Measurements from ENCODE around the gene ME3.
"Not testable (repeated sequence)": the region's sequence is repeated elsewhere in the genome, so short reads cannot be mapped to it uniquely, and the experiment has no call there.

Gene ME3

GRCh38 chr11:86551288-86552092, 120.9 kb downstream of the ME3 start:
- DNase-seq: no peak

GRCh38 chr11:86550757-86551156, 121.7 kb downstream of the ME3 start:
- DNase-seq: no peak

GRCh38 chr11:86548271-86548917, 124.0 kb downstream of the ME3 start:
- no peak for DNase-seq

GRCh38 chr11:86547727-86548126, 124.7 kb downstream of the ME3 start:
- DNase-seq: no peak

GRCh38 chr11:86541299-86541698, 131.1 kb downstream of the ME3 start:
- DNase-seq: not testable (repeated sequence)

- DNase-seq: no peak
These were observed 134.2 kb downstream of the ME3 start for GRCh38 chr11:86538223-86538548.

- no peak for DNase-seq
These were observed 134.7 kb downstream of the ME3 start for GRCh38 chr11:86537541-86538222.

- no peak for DNase-seq
These were observed 136.6 kb downstream of the ME3 start for GRCh38 chr11:86535773-86536172.

GRCh38 chr11:86524620-86525352, 147.6 kb downstream of the ME3 start:
- DNase-seq: no peak

- no peak for DNase-seq
These were observed 148.4 kb downstream of the ME3 start for GRCh38 chr11:86523738-86524619.

- DNase-seq: not testable (repeated sequence)
These were observed 149.9 kb downstream of the ME3 start for GRCh38 chr11:86522512-86522911.

- no peak for DNase-seq
These were observed 153.1 kb downstream of the ME3 start for GRCh38 chr11:86519064-86519911.

GRCh38 chr11:86518211-86518610, 154.2 kb downstream of the ME3 start:
- DNase-seq: no peak

- no peak for DNase-seq
These were observed 154.9 kb downstream of the ME3 start for GRCh38 chr11:86517557-86517956.

- DNase-seq: no peak
These were observed 156.9 kb downstream of the ME3 start for GRCh38 chr11:86515297-86516094.

GRCh38 chr11:86514453-86514852, 158.0 kb downstream of the ME3 start:
- no peak for DNase-seq

- DNase-seq: no peak
These were observed 158.6 kb downstream of the ME3 start for GRCh38 chr11:86513746-86514373.

GRCh38 chr11:86513138-86513537, 159.3 kb downstream of the ME3 start:
- no peak for DNase-seq

- no peak for DNase-seq
These were observed 161.3 kb downstream of the ME3 start for GRCh38 chr11:86511086-86511551.

- DNase-seq: no peak
These were observed 161.7 kb downstream of the ME3 start for GRCh38 chr11:86510674-86511073.
